ENCODE measurements around the gene SUGCT.

The SUGCT gene

DNA sequence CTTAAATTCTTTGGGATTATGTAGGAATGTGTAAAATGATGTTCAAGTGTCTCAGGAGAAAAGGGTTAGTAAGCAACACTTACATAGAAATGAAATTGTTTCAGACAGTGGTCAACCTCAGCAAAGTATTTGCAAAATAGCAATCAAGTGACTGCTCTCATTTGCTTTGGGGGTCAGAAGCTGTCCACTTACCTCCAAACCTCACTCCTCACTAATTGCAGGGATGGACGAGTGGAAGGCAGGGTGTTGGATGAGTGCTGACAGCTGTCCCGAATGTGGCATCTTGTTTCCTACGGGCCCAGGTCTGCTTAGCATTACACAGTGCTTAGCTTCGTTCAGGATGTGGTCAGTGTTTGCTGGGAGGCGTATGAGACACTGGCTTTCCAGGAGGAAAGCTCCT lies 437.0 kb downstream of the SUGCT start (continued):
- TF ChIP-seq, protein P1, sequence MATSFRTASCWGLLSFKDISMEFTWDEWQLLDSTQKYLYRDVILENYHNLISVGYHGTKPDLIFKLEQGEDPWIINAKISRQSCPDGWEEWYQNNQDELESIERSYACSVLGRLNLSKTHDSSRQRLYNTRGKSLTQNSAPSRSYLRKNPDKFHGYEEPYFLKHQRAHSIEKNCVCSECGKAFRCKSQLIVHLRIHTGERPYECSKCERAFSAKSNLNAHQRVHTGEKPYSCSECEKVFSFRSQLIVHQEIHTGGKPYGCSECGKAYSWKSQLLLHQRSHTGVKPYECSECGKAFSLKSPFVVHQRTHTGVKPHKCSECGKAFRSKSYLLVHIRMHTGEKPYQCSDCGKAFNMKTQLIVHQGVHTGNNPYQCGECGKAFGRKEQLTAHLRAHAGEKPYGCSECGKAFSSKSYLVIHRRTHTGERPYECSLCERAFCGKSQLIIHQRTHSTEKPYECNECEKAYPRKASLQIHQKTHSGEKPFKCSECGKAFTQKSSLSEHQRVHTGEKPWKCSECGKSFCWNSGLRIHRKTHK (tag by site-specific recombination; IDR thresholded peaks at IDR 0.05): no peak
- TF ChIP-seq ZNF843 (tag by site-specific recombination; IDR thresholded peaks at IDR 0.05) (no peak), ZNF707 (tag by site-specific recombination; IDR thresholded peaks at IDR 0.05) (no peak), KLF10 (tag by site-specific recombination; IDR thresholded peaks at IDR 0.05) (no peak), ZIC2 (tag by site-specific recombination; IDR thresholded peaks at IDR 0.05) (no peak)
- TF ChIP-seq, protein P2, sequence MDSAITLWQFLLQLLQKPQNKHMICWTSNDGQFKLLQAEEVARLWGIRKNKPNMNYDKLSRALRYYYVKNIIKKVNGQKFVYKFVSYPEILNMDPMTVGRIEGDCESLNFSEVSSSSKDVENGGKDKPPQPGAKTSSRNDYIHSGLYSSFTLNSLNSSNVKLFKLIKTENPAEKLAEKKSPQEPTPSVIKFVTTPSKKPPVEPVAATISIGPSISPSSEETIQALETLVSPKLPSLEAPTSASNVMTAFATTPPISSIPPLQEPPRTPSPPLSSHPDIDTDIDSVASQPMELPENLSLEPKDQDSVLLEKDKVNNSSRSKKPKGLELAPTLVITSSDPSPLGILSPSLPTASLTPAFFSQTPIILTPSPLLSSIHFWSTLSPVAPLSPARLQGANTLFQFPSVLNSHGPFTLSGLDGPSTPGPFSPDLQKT (IDR thresholded peaks at IDR 0.05; ENCODE audit: borderline replicate concordance, low read depth, low read length): no peak

GRCh38 chr7:40572810-40573465 lies 438.1 kb downstream of the SUGCT start:
- Histone ChIP-seq H3K9me3 (ENCODE audit: control insufficient read depth, insufficient read depth, low read depth, low read length) (no peaks in the 10 kb centered on the region), H3K4me3 (ENCODE audit: low read depth, low read length) (no peak overlapping the region), H3K27ac (ENCODE audit: extremely low read depth, low read depth, low read length) (no peak overlapping the region), H3K36me3 (ENCODE audit: control insufficient read depth in 2 of 2, insufficient read depth in 1 of 2, low read length in 2 of 2) (no peaks in the 10 kb centered on the region), H3K4me1 (ENCODE audit: control insufficient read depth, insufficient read depth, low read length) (no peaks in the 10 kb centered on the region)
- ChIA-PET CTCF (no interaction called here), POLR2A (no interaction called here)
- TF ChIP-seq ZNF350 (tag by site-specific recombination; IDR thresholded peaks at IDR 0.05) (no peak), KLF10 (tag by site-specific recombination; IDR thresholded peaks at IDR 0.05) (no peak), ZNF600 (tag by site-specific recombination; IDR thresholded peaks at IDR 0.05) (no peak), ZNF777 (tag by site-specific recombination; IDR thresholded peaks at IDR 0.05; ENCODE audit: borderline replicate concordance) (no peak), ZNF473 (tag by site-specific recombination; IDR thresholded peaks at IDR 0.05) (no peak), ZFHX2 (tag by site-specific recombination; conservative IDR thresholded peaks at IDR 0.05) (no peak), EGR2 (tag by site-specific recombination; IDR thresholded peaks at IDR 0.05; ENCODE audit: low read depth) (no peak), TCF7L2 (IDR thresholded peaks at IDR 0.05; ENCODE audit: borderline replicate concordance, low read depth, low read length) (no peak), ZNF660 (tag by site-specific recombination; IDR thresholded peaks at IDR 0.05) (no peak), ZFP37 (tag by site-specific recombination; IDR thresholded peaks at IDR 0.05) (no peak), KLF7 (tag by site-specific recombination; IDR thresholded peaks at IDR 0.05; ENCODE audit: borderline replicate concordance) (no peak), TSHZ1 (tag by site-specific recombination; IDR thresholded peaks at IDR 0.05; ENCODE audit: borderline replicate concordance) (no peak), KLF16 (tag by site-specific recombination; IDR thresholded peaks at IDR 0.05) (no peak), ZNF148 (tag by site-specific recombination; IDR thresholded peaks at IDR 0.05; ENCODE audit: borderline replicate concordance) (no peak)
- TF ChIP-seq, protein P3, sequence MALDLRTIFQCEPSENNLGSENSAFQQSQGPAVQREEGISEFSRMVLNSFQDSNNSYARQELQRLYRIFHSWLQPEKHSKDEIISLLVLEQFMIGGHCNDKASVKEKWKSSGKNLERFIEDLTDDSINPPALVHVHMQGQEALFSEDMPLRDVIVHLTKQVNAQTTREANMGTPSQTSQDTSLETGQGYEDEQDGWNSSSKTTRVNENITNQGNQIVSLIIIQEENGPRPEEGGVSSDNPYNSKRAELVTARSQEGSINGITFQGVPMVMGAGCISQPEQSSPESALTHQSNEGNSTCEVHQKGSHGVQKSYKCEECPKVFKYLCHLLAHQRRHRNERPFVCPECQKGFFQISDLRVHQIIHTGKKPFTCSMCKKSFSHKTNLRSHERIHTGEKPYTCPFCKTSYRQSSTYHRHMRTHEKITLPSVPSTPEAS (tag by site-specific recombination; IDR thresholded peaks at IDR 0.05): no peak
- TF ChIP-seq, protein P4, sequence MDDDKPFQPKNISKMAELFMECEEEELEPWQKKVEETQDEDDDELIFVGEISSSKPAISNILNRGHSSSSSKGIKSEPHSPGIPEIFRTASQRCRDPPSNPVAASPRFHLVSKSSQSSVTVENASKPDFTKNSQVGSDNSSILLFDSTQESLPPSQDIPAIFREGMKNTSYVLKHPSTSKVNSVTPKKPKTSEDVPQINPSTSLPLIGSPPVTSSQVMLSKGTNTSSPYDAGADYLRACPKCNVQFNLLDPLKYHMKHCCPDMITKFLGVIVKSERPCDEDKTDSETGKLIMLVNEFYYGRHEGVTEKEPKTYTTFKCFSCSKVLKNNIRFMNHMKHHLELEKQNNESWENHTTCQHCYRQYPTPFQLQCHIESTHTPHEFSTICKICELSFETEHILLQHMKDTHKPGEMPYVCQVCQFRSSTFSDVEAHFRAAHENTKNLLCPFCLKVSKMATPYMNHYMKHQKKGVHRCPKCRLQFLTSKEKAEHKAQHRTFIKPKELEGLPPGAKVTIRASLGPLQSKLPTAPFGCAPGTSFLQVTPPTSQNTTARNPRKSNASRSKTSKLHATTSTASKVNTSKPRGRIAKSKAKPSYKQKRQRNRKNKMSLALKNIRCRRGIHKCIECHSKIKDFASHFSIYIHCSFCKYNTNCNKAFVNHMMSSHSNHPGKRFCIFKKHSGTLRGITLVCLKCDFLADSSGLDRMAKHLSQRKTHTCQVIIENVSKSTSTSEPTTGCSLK (tag by site-specific recombination; IDR thresholded peaks at IDR 0.05): no peak
- TF ChIP-seq, protein P5, sequence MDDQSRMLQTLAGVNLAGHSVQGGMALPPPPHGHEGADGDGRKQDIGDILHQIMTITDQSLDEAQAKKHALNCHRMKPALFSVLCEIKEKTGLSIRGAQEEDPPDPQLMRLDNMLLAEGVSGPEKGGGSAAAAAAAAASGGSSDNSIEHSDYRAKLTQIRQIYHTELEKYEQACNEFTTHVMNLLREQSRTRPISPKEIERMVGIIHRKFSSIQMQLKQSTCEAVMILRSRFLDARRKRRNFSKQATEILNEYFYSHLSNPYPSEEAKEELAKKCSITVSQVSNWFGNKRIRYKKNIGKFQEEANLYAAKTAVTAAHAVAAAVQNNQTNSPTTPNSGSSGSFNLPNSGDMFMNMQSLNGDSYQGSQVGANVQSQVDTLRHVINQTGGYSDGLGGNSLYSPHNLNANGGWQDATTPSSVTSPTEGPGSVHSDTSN (CRISPR knock-in tag; IDR thresholded peaks at IDR 0.05): no peak

Measured in HEK293 (cell line).